DOHH2 (cell line): ENCODE results near the gene TOP2A.

Experiments used
- EZH2phosphoT487 ChIP-seq: fragments of 200-600 bp; sonication (generic); IDR thresholded peaks from 2 replicates; pipeline ENCODE4 v1.6.1; 2017; ENCODE audit warnings: borderline replicate concordance, mild to moderate bottlenecking, antibody characterized with exemption, low read length, moderate library complexity, mixed read lengths
- TF ChIP-seq, protein P1 (sequence below): fragments of 200-600 bp; sonication (generic); IDR thresholded peaks from one replicate; pipeline ENCODE4 v1.5.1; 2014; ENCODE audit warnings: antibody characterized with exemption, mild to moderate bottlenecking, low read depth, low read length; ENCODE audit not compliant: poor library complexity, severe bottlenecking

DNA sequence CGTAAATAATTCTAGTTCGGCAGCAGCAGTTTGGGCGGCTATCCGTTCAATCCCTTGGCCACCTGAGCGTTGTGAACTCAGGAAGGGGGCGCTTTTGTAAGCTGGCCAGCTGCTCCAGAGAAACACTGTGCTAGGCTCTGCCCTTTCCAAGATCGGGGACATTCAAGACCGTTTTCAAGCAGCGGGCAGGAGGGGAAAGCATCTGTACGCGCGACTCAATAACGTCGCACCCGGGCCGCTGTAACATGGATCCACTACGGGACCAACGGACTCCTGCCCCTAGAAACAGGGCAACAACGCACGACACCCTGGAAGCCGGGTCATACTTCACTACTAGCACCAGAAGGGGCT lies 463 bp downstream of the TOP2A start:
- TF ChIP-seq, protein P1, sequence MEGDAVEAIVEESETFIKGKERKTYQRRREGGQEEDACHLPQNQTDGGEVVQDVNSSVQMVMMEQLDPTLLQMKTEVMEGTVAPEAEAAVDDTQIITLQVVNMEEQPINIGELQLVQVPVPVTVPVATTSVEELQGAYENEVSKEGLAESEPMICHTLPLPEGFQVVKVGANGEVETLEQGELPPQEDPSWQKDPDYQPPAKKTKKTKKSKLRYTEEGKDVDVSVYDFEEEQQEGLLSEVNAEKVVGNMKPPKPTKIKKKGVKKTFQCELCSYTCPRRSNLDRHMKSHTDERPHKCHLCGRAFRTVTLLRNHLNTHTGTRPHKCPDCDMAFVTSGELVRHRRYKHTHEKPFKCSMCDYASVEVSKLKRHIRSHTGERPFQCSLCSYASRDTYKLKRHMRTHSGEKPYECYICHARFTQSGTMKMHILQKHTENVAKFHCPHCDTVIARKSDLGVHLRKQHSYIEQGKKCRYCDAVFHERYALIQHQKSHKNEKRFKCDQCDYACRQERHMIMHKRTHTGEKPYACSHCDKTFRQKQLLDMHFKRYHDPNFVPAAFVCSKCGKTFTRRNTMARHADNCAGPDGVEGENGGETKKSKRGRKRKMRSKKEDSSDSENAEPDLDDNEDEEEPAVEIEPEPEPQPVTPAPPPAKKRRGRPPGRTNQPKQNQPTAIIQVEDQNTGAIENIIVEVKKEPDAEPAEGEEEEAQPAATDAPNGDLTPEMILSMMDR: peak; percentile 8
- TF ChIP-seq EZH2phosphoT487: no peak
